ENCODE results near the gene TM7SF2. TPM values are rescaled to one million over a fixed set of nuclear protein-coding genes. Genes with fewer than 3 reads are reported as not detected.
A peak's percentile ranks its signal among the peaks of the same experiment; 100 is the strongest.

TM7SF2 gene
- total RNA-seq, 2 donors from 2014 or later: 134 to 199 TPM

- Histone ChIP-seq H3K27me3 (no peaks in the 10 kb centered on the region), H3K4me3 (peak within 1 kb of the TSS; percentile 85 to 96), H3K4me1 (peaks cover 0 to 31% of the 10 kb centered on the region in 2 donors), H3K27ac (peak within 1 kb of the TSS; percentile 91 to 92), H3K36me3 (peaks cover 57% of the 10 kb centered on the region), H3K9me3 (no peaks in the 10 kb centered on the region)
- TF ChIP-seq CTCF (IDR thresholded peaks at IDR 0.05): no peak
- DNase-seq (ENCODE audit: low spot score): peak; percentile 98
These were observed 10.4 kb downstream of the TM7SF2 start, which contains the start of the genes FAU and MRPL49 for GRCh38 chr11:65121865-65122696. TSS of gene FAU (minus strand) at chr11:65122134. CDS start at chr11:65121813, 321 bp downstream. TSS of gene MRPL49 (plus strand) at chr11:65122321. CDS start at chr11:65122347, 26 bp downstream.

- no peak overlapping the region for H3K4me3 ChIP-seq
These were observed 13.0 kb downstream of the TM7SF2 start for GRCh38 chr11:65124480-65125196.

GRCh38 chr11:65125197-65126056, 13.8 kb downstream of the TM7SF2 start:
- no peaks in the 10 kb centered on the region for H3K9me3 ChIP-seq

More at GRCh38 chr11:65124480-65125196, 13.0 kb downstream of the TM7SF2 start:
- TF ChIP-seq CTCF (IDR thresholded peaks at IDR 0.05): no peak
- H3K4me1 ChIP-seq: peaks cover 0 to 23% of the 10 kb centered on the region in 2 donors
- H3K27me3 ChIP-seq: no peaks in the 10 kb centered on the region
- H3K9me3 ChIP-seq: no peaks in the 10 kb centered on the region
- H3K27ac ChIP-seq: no peak overlapping the region
- peaks cover 65% of the 10 kb centered on the region for H3K36me3 ChIP-seq
- DNase-seq (ENCODE audit: low spot score): no peak

GRCh38 chr11:65126624-65127274, 15.1 kb downstream of the TM7SF2 start:
- TF ChIP-seq CTCF (IDR thresholded peaks at IDR 0.05): no peak
- Histone ChIP-seq H3K27ac (no peak overlapping the region), H3K27me3 (no peaks in the 10 kb centered on the region), H3K9me3 (no peaks in the 10 kb centered on the region), H3K4me1 (peaks cover 0 to 13% of the 10 kb centered on the region in 2 donors), H3K36me3 (peaks cover 72% of the 10 kb centered on the region), H3K4me3 (no peak overlapping the region)
- DNase-seq (ENCODE audit: low spot score): no peak

More at GRCh38 chr11:65125197-65126056, 13.8 kb downstream of the TM7SF2 start:
- H3K4me1 ChIP-seq: peaks cover 0 to 23% of the 10 kb centered on the region in 2 donors
- no peak overlapping the region for H3K27ac ChIP-seq
- no peak for TF ChIP-seq CTCF (IDR thresholded peaks at IDR 0.05)
- H3K27me3 ChIP-seq: no peaks in the 10 kb centered on the region
- no peak for DNase-seq (ENCODE audit: low spot score)
- H3K36me3 ChIP-seq: peaks cover 66% of the 10 kb centered on the region
- no peak overlapping the region for H3K4me3 ChIP-seq
